GM12891 (cell line): ENCODE data around the gene SYNPR.

Source experiments
- POLR2A ChIP-seq: IDR thresholded peaks from 2 replicates; pipeline ENCODE4 v1.6.1; 2011; ENCODE audit warnings: low read depth, low read length, control low read depth
- POU2F2 ChIP-seq: IDR thresholded peaks from 2 replicates; pipeline ENCODE4 v1.6.1; 2011; ENCODE audit warnings: low read depth, mild to moderate bottlenecking, control low read depth, low read length, moderate library complexity

DNA sequence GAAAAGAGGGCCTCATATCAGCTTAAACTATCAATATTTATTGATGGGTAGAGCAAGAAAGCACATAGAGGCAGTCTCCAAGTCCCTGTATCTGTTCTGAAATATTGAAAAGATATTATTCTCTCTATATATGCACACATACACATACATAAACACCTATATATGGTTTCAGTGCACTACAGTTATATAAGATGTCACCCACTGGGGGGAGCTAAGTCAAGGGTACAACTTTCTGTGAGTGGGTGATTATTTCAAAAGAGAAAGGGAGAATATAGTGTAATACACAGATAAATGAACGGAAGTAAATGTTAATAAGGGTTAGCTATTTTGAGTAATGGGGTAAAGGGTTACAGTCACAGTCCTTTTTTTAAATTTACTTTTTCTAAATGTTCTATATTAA is 383.1 kb downstream of the SYNPR start:
- no peak for TF ChIP-seq POLR2A
- TF ChIP-seq POU2F2: no peak
